Spinal cord (tissue), 10 donors: ENCODE measurements around the gene ADD3. TPM values are rescaled to one million over a fixed set of nuclear protein-coding genes. Genes with fewer than 3 reads are reported as not detected.
A peak's percentile ranks its signal among the peaks of the same experiment; 100 is the strongest.

Source experiments
- DNase-seq, 6 donors: peaks; one replicate each; pipeline versions ENCODE4 v3.0.0 to v3.0.0-alpha.2; 2013 to 2015; ENCODE audit warnings: low spot score in 6 of 6, low read depth in 4 of 6
- H3K27ac ChIP-seq: one replicate; pipeline ENCODE4 v1.5.1; 2013; ENCODE audit warnings: low read depth, low read length, control low read depth
- H3K27me3 ChIP-seq: one replicate; pipeline ENCODE4 v1.6.1; 2013; ENCODE audit warnings: low read length; ENCODE audit not compliant: control insufficient read depth, insufficient read depth
- H3K36me3 ChIP-seq: one replicate; pipeline ENCODE4 v1.6.1; 2013; ENCODE audit warnings: low read length; ENCODE audit not compliant: control insufficient read depth, insufficient read depth
- H3K4me1 ChIP-seq: one replicate; pipeline ENCODE4 v1.6.1; 2013; ENCODE audit warnings: low read length; ENCODE audit not compliant: control insufficient read depth, insufficient read depth
- H3K4me3 ChIP-seq: one replicate; pipeline ENCODE4 v1.5.1; 2013; ENCODE audit warnings: low read depth, low read length, control low read depth
- H3K9me3 ChIP-seq: one replicate; pipeline ENCODE4 v1.6.1; 2013; ENCODE audit warnings: low read length; ENCODE audit not compliant: control insufficient read depth, insufficient read depth
- WGBS: methylation state at CpG from one replicate; pipeline ENCODE4 v1.1.5; 2013; ENCODE audit warnings: missing lambda C conversion rate; ENCODE audit not compliant: insufficient coverage; 5-methylcytosine and 5-hydroxymethylcytosine counted together
- polyA plus RNA-seq, 2 donors: library from polyadenylated mRNA; unstranded; fragments of 120-200 nt; gene quantifications; one replicate each; pipeline ENCODE4 v1.2.1, GENCODE V29; 2013; ENCODE audit not compliant: insufficient read length in 2 of 2
- total RNA-seq, 2 donors: library from RNA; depleted of rRNA in 1 of 2; stranded (reverse); fragments of 120-200 nt in 1 of 2; fragments of >200 nt in 1 of 2; gene quantifications; one replicate each; pipeline versions ENCODE4 v1.2.3 to v1.2.4, GENCODE V29; 2013 to 2014
- donor health status: healthy.

Gene ADD3
- total and polyA plus RNA-seq, 4 donors = 193 to 557 (median 324) TPM

- Histone ChIP-seq H3K4me3 (no peak overlapping the region), H3K9me3 (no peaks in the 10 kb centered on the region), H3K36me3 (no peaks in the 10 kb centered on the region), H3K27ac (no peak overlapping the region), H3K27me3 (no peaks in the 10 kb centered on the region), H3K4me1 (peaks cover 3% of the 10 kb centered on the region)
- no peak for DNase-seq
- WGBS = no CpG with 5 or more reads among the region's 2 CpGs
Measured at GRCh38 chr10:109997233-109997632, 10.6 kb upstream of the ADD3 start.

- WGBS = 14% methylated on average over 1 of the region's 1 CpG
- no peak for DNase-seq
Measured at GRCh38 chr10:109998513-109998912, 9.3 kb upstream of the ADD3 start.

GRCh38 chr10:110002801-110003523 is 4.8 kb upstream of the ADD3 start:
- H3K27ac ChIP-seq = peak overlapping the region; percentile 42
- peaks cover 22% of the 10 kb centered on the region for H3K4me1 ChIP-seq
- H3K27me3 ChIP-seq = no peaks in the 10 kb centered on the region
- DNase-seq = peak in 2 of 6 donors; percentile 71 to 74
- H3K4me3 ChIP-seq = no peak overlapping the region
- WGBS = 33% methylated on average over 2 of the region's 2 CpGs
- no peaks in the 10 kb centered on the region for H3K36me3 ChIP-seq
- no peaks in the 10 kb centered on the region for H3K9me3 ChIP-seq

More at GRCh38 chr10:109998513-109998912, 9.3 kb upstream of the ADD3 start:
- Histone ChIP-seq H3K27ac (no peak overlapping the region), H3K9me3 (no peaks in the 10 kb centered on the region), H3K36me3 (no peaks in the 10 kb centered on the region), H3K4me3 (no peak overlapping the region), H3K27me3 (no peaks in the 10 kb centered on the region), H3K4me1 (peaks cover 4% of the 10 kb centered on the region)

- peak in 2 of 6 donors; percentile 66 to 71 for DNase-seq
- Histone ChIP-seq H3K4me1 (peaks cover 22% of the 10 kb centered on the region), H3K9me3 (no peaks in the 10 kb centered on the region), H3K4me3 (no peak overlapping the region), H3K27ac (peak overlapping the region; percentile 42), H3K36me3 (no peaks in the 10 kb centered on the region), H3K27me3 (no peaks in the 10 kb centered on the region)
- 53% methylated on average over 3 of the region's 4 CpGs for WGBS
Measured at GRCh38 chr10:110003524-110003885, 4.3 kb upstream of the ADD3 start.

GRCh38 chr10:110005719-110006118 is 2.1 kb upstream of the ADD3 start:
- WGBS = 3% methylated on average over 4 of the region's 8 CpGs
- peak in 3 of 6 donors; percentile 51 to 91 (median 75) for DNase-seq
- peak overlapping the region; percentile 96 for H3K27ac ChIP-seq
- H3K36me3 ChIP-seq = no peaks in the 10 kb centered on the region
- peak overlapping the region; percentile 87 for H3K4me3 ChIP-seq
- H3K9me3 ChIP-seq = no peaks in the 10 kb centered on the region
- H3K4me1 ChIP-seq = peaks cover 22% of the 10 kb centered on the region
- H3K27me3 ChIP-seq = no peaks in the 10 kb centered on the region

- peak in 2 of 6 donors; percentile 66 to 74 for DNase-seq
- Histone ChIP-seq H3K4me3 (peak overlapping the region; percentile 87), H3K4me1 (peaks cover 22% of the 10 kb centered on the region), H3K27ac (peak overlapping the region; percentile 96), H3K36me3 (no peaks in the 10 kb centered on the region), H3K27me3 (no peaks in the 10 kb centered on the region), H3K9me3 (no peaks in the 10 kb centered on the region)
- WGBS = 7% methylated on average over 16 of the region's 19 CpGs
Measured at GRCh38 chr10:110006358-110007160, 1.2 kb upstream of the ADD3 start.

GRCh38 chr10:110007161-110007700 is 553 bp upstream of the ADD3 start:
- H3K9me3 ChIP-seq = no peaks in the 10 kb centered on the region
- no peaks in the 10 kb centered on the region for H3K36me3 ChIP-seq
- no peak for DNase-seq
- under 1% methylated on average over 41 of the region's 41 CpGs for WGBS
- H3K27ac ChIP-seq = peak overlapping the region; percentile 96
- no peaks in the 10 kb centered on the region for H3K27me3 ChIP-seq
- peaks cover 19% of the 10 kb centered on the region for H3K4me1 ChIP-seq
- peak overlapping the region; percentile 87 for H3K4me3 ChIP-seq

- H3K27ac ChIP-seq = peak overlapping the region; percentile 91
- WGBS = 1% methylated on average over 23 of the region's 30 CpGs
- H3K36me3 ChIP-seq = no peaks in the 10 kb centered on the region
- H3K27me3 ChIP-seq = no peaks in the 10 kb centered on the region
- H3K4me1 ChIP-seq = peaks cover 22% of the 10 kb centered on the region
- H3K9me3 ChIP-seq = no peaks in the 10 kb centered on the region
- H3K4me3 ChIP-seq = peak overlapping the region; percentile 84
- peak in 2 of 6 donors; percentile 39 to 67 for DNase-seq
Measured at GRCh38 chr10:110008518-110009339, 945 bp downstream of the ADD3 start.
